H1 (cell line): ENCODE data around the gene CFAP161.
"Not testable (repeated sequence)": the region's sequence is repeated elsewhere in the genome, so short reads cannot be mapped to it uniquely, and the experiment has no call there.

Experiments used
- ATF3 ChIP-seq: IDR thresholded peaks from 2 replicates; pipeline ENCODE4 v1.6.1; 2011; ENCODE audit warnings: low read depth, mild to moderate bottlenecking, low read length; ENCODE audit not compliant: insufficient read depth
- BCL11A ChIP-seq, 2 experiments: IDR thresholded peaks; one replicate each; pipeline ENCODE4 v1.6.1; 2011; ENCODE audit warnings: low read depth in 2 of 2, low read length in 2 of 2, mild to moderate bottlenecking in 2 of 2
- CTCF ChIP-seq, 3 experiments: IDR thresholded peaks; 1 replicate in 2 of 3; 2 replicates in 1 of 3; pipeline versions ENCODE4 v1.5.1 to v1.6.1; 2011; ENCODE audit warnings: low read length in 3 of 3, mild to moderate bottlenecking in 3 of 3, inconsistent platforms in 2 of 3, low read depth in 1 of 3, moderate library complexity in 1 of 3; ENCODE audit not compliant: insufficient read depth in 1 of 3; ENCODE audit errors: control extremely low read depth in 1 of 3
- FOSL1 ChIP-seq: IDR thresholded peaks from 2 replicates; pipeline ENCODE4 v1.6.1; 2011; ENCODE audit warnings: mild to moderate bottlenecking, low read depth, low read length, moderate library complexity; ENCODE audit not compliant: insufficient read depth
- MAX ChIP-seq: IDR thresholded peaks from 2 replicates; pipeline ENCODE4 v1.6.1; 2012; ENCODE audit warnings: inconsistent platforms
- NANOG ChIP-seq: IDR thresholded peaks from 2 replicates; pipeline ENCODE4 v1.6.1; 2011; ENCODE audit warnings: low read length, low read depth, mild to moderate bottlenecking, inconsistent platforms; ENCODE audit not compliant: insufficient read depth, poor library complexity, severe bottlenecking
- POLR2A ChIP-seq, 2 experiments: IDR thresholded peaks; 1 replicate in 1 of 2; 2 replicates in 1 of 2; pipeline ENCODE4 v1.6.1; 2011; ENCODE audit warnings: low read depth in 2 of 2, low read length in 2 of 2, mild to moderate bottlenecking in 2 of 2; ENCODE audit errors: control extremely low read depth in 1 of 2
- POLR2AphosphoS5 ChIP-seq: IDR thresholded peaks from 2 replicates; pipeline ENCODE4 v1.6.1; 2011; ENCODE audit warnings: low read depth, low read length

- TF ChIP-seq FOSL1; MAX; ATF3; BCL11A (IDR thresholded peaks at IDR 0.05; ENCODE audit: low read depth in 2 of 2, low read length in 2 of 2); CTCF (IDR thresholded peaks at IDR 0.05; ENCODE audit: control extremely low read depth in 1 of 3, insufficient read depth in 1 of 3, low read depth in 1 of 3, low read length in 3 of 3); POLR2AphosphoS5; POLR2A (IDR thresholded peaks at IDR 0.05; ENCODE audit: control extremely low read depth in 1 of 2, low read depth in 2 of 2, low read length in 2 of 2); NANOG: not testable (repeated sequence)
Measured at GRCh38 chr15:81141478-81141877, 7.4 kb downstream of the CFAP161 start.
